GM12878 (cell line): Measurements from ENCODE around the gene RTN4RL1. TPM values are rescaled to one million over a fixed set of nuclear protein-coding genes. Genes with fewer than 3 reads are reported as not detected.

Source experiments
- CEBPB ChIP-seq, 2 experiments: fragments of 150-350 bp in 1 of 2; IDR thresholded peaks; 2 replicates each; pipeline ENCODE4 v1.6.1; 2012 to 2014; ENCODE audit warnings: low read depth in 2 of 2, low read length in 2 of 2, borderline replicate concordance in 1 of 2, inconsistent platforms in 1 of 2
- CREB1 ChIP-seq: IDR thresholded peaks from 2 replicates; pipeline ENCODE4 v1.6.1; 2012; ENCODE audit warnings: low read depth, mild to moderate bottlenecking, inconsistent platforms
- IKZF2 ChIP-seq, 2 experiments: fragments of 450-650 bp; IDR thresholded peaks; 2 replicates each; pipeline ENCODE4 v1.6.1; 2017; ENCODE audit warnings: mild to moderate bottlenecking in 2 of 2, moderate library complexity in 2 of 2
- IRF4 ChIP-seq: IDR thresholded peaks from 2 replicates; pipeline ENCODE4 v1.6.1; 2011; ENCODE audit warnings: low read depth, low read length
- JUNB ChIP-seq: IDR thresholded peaks from 2 replicates; pipeline ENCODE4 v1.6.1; 2016; ENCODE audit warnings: antibody characterized with exemption, mild to moderate bottlenecking
- MYB ChIP-seq: fragments of 150-350 bp; IDR thresholded peaks from 2 replicates; pipeline ENCODE4 v1.6.1; 2014; ENCODE audit warnings: mild to moderate bottlenecking, low read depth, low read length, borderline replicate concordance
- PAX5 ChIP-seq: IDR thresholded peaks from 2 replicates; pipeline ENCODE4 v1.6.1; 2011; ENCODE audit warnings: low read depth, low read length, borderline replicate concordance
- RAD21 ChIP-seq: IDR thresholded peaks from 2 replicates; pipeline ENCODE4 v1.6.1; 2011; ENCODE audit warnings: mild to moderate bottlenecking, low read depth, low read length, moderate library complexity; ENCODE audit not compliant: insufficient read depth
- SUZ12 ChIP-seq: fragments of 200-600 bp; sonication (generic); IDR thresholded peaks from one replicate; pipeline ENCODE4 v1.6.1; 2018; ENCODE audit warnings: antibody characterized with exemption, mild to moderate bottlenecking; ENCODE audit not compliant: unreplicated experiment
- TCF12 ChIP-seq: IDR thresholded peaks from 2 replicates; pipeline ENCODE4 v1.6.1; 2011; ENCODE audit warnings: low read depth, mild to moderate bottlenecking, low read length
- TCF3 ChIP-seq: IDR thresholded peaks from 2 replicates; pipeline ENCODE4 v1.6.1; 2012; ENCODE audit warnings: low read depth, mild to moderate bottlenecking, low read length, borderline replicate concordance; ENCODE audit not compliant: insufficient read depth
- WRNIP1 ChIP-seq: IDR thresholded peaks from 2 replicates; pipeline ENCODE4 v1.6.1; 2011; ENCODE audit warnings: low read depth, low read length, improper control_type of control experiment, borderline replicate concordance
- ZNF24 ChIP-seq: fragments of 450-650 bp; IDR thresholded peaks from 2 replicates; pipeline ENCODE4 v1.6.1; 2017; ENCODE audit warnings: antibody characterized with exemption, mild to moderate bottlenecking
- ZSCAN29 ChIP-seq: fragments of 450-650 bp; IDR thresholded peaks from 2 replicates; pipeline ENCODE4 v1.6.1; 2017; ENCODE audit warnings: mild to moderate bottlenecking, moderate library complexity
- polyA plus RNA-seq, 11 experiments: library from polyadenylated mRNA; depleted of rRNA in 4 of 11; unstranded in 6 of 11; stranded (reverse) in 5 of 11; fragments of >200 nt; fragmentation: Nextera tagmentation in 4 of 11; fragmentation: Illumina TruSeq in 1 of 11; extraction: Ambion mirVana in 4 of 11; extraction: Trizol in 1 of 11; gene quantifications; 1 replicate in 1 of 11; 2 replicates in 10 of 11; pipeline versions ENCODE4 v1.2.1 to v1.2.3, GENCODE V29; 2011 to 2016; ENCODE audit warnings: inconsistent platforms in 2 of 11, missing spikeins in 2 of 11, low read depth in 1 of 11
- total RNA-seq, 4 experiments: library from RNA; depleted of rRNA in 3 of 4; stranded (reverse); fragments of >200 nt in 3 of 4; fragmentation: Illumina TruSeq in 1 of 4; extraction: Trizol in 1 of 4; gene quantifications; 2 replicates each; pipeline versions ENCODE4 v1.2.1 to v1.2.3, GENCODE V29; 2013 to 2021
- TF ChIP-seq, protein P1 (sequence below): fragments of 450-650 bp; formaldehyde crosslinking; IDR thresholded peaks from 2 replicates; pipeline ENCODE4 v1.4.0; 2022; ENCODE audit warnings: mild to moderate bottlenecking, moderate library complexity
- TF ChIP-seq, protein P2 (sequence below): IDR thresholded peaks from 2 replicates; pipeline ENCODE4 v1.6.1; 2012; ENCODE audit warnings: improper control_type of control experiment, low read depth, low read length; ENCODE audit not compliant: insufficient replicate concordance
- TF ChIP-seq, protein P3 (sequence below): fragments of 450-650 bp; IDR thresholded peaks from 2 replicates; pipeline ENCODE4 v1.6.1; 2017; ENCODE audit warnings: antibody characterized with exemption, mild to moderate bottlenecking, moderate library complexity
- TF ChIP-seq, protein P4 (sequence below): IDR thresholded peaks from 2 replicates; pipeline ENCODE4 v1.6.1; 2011; ENCODE audit warnings: low read depth, mild to moderate bottlenecking, low read length, moderate library complexity, borderline replicate concordance; ENCODE audit errors: extremely low read depth

RTN4RL1 gene
- total and polyA plus RNA-seq, 10 of the 15 experiments (the other 5 are each of a cell fraction or from before 2014, with no cell fraction given) = 0.08 to 0.11 (median 0.10) TPM; not detected in 7

DNA sequence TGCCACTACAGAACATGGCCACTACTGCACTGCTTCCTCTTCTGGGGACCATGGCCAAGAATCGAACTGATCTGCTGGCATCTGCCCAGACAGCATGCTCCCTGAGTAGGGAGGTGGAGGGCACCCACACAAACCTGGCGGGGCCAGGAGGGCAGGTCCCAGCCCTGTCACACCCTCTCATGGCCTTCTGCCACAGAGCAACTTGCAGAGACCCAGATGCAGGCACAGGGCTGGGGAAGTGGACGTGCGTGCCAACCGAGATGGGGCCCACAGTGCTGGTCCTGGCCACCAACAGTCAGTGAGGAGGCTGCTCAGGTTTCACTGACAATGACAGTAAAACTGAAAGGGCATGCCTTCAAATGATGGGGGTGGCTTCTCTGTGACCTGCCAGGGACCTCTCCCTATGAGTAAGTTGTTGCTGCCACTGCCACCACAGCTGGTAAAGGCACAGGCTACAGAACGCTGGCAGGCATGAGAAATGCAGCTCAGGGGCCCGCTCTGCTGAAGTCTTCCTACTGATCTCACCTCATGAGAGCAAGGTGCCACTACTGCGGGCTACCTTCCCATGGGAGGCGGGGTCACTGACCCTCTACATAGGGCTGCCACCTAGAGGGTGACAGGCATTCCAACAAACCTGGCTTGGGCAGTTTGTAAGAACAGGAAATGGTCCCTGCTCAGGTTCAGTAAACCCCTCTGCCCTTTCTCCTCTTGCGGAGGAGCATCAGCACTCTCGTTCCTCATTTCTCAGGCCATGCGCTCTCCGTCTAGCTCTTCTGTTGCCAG lies 45.3 kb upstream of the RTN4RL1 start (continued):
- TF ChIP-seq, protein P1, sequence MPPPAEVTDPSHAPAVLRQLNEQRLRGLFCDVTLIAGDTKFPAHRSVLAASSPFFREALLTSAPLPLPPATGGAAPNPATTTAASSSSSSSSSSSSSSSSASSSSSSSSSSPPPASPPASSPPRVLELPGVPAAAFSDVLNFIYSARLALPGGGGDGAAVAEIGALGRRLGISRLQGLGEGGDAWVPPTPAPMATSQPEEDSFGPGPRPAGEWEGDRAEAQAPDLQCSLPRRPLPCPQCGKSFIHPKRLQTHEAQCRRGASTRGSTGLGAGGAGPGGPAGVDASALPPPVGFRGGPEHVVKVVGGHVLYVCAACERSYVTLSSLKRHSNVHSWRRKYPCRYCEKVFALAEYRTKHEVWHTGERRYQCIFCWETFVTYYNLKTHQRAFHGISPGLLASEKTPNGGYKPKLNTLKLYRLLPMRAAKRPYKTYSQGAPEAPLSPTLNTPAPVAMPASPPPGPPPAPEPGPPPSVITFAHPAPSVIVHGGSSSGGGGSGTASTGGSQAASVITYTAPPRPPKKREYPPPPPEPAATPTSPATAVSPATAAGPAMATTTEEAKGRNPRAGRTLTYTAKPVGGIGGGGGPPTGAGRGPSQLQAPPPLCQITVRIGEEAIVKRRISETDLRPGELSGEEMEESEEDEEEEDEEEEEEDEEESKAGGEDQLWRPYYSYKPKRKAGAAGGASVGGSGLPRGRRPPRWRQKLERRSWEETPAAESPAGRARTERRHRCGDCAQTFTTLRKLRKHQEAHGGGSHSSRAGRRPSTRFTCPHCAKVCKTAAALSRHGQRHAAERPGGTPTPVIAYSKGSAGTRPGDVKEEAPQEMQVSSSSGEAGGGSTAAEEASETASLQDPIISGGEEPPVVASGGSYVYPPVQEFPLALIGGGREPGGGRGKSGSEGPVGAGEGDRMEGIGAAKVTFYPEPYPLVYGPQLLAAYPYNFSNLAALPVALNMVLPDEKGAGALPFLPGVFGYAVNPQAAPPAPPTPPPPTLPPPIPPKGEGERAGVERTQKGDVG = no peak
- TF ChIP-seq JUNB (peak; percentile 99), IKZF2 (IDR thresholded peaks at IDR 0.05) (peak; percentile 93 to 96), TCF12 (peak; percentile 95), SUZ12 (no peak), TCF3 (peak; percentile 99), WRNIP1 (no peak), CEBPB (IDR thresholded peaks at IDR 0.05; ENCODE audit: borderline replicate concordance in 1 of 2, low read depth in 2 of 2, low read length in 2 of 2) (no peak), MYB (peak; percentile 96), ZSCAN29 (peak; percentile 75; the same call in 1 of the 2 replicates), IRF4 (peak; percentile 100), ZNF24 (peak; percentile 75; the same call in 1 of the 2 replicates), PAX5 (peak; percentile 99), CREB1 (peak; percentile 72), RAD21 (0 out of 2 replicates have a peak, but pooled peaks have one; percentile 0)
- TF ChIP-seq, protein P2, sequence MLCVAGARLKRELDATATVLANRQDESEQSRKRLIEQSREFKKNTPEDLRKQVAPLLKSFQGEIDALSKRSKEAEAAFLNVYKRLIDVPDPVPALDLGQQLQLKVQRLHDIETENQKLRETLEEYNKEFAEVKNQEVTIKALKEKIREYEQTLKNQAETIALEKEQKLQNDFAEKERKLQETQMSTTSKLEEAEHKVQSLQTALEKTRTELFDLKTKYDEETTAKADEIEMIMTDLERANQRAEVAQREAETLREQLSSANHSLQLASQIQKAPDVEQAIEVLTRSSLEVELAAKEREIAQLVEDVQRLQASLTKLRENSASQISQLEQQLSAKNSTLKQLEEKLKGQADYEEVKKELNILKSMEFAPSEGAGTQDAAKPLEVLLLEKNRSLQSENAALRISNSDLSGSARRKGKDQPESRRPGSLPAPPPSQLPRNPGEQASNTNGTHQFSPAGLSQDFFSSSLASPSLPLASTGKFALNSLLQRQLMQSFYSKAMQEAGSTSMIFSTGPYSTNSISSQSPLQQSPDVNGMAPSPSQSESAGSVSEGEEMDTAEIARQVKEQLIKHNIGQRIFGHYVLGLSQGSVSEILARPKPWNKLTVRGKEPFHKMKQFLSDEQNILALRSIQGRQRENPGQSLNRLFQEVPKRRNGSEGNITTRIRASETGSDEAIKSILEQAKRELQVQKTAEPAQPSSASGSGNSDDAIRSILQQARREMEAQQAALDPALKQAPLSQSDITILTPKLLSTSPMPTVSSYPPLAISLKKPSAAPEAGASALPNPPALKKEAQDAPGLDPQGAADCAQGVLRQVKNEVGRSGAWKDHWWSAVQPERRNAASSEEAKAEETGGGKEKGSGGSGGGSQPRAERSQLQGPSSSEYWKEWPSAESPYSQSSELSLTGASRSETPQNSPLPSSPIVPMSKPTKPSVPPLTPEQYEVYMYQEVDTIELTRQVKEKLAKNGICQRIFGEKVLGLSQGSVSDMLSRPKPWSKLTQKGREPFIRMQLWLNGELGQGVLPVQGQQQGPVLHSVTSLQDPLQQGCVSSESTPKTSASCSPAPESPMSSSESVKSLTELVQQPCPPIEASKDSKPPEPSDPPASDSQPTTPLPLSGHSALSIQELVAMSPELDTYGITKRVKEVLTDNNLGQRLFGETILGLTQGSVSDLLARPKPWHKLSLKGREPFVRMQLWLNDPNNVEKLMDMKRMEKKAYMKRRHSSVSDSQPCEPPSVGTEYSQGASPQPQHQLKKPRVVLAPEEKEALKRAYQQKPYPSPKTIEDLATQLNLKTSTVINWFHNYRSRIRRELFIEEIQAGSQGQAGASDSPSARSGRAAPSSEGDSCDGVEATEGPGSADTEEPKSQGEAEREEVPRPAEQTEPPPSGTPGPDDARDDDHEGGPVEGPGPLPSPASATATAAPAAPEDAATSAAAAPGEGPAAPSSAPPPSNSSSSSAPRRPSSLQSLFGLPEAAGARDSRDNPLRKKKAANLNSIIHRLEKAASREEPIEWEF = no peak
- TF ChIP-seq, protein P3, sequence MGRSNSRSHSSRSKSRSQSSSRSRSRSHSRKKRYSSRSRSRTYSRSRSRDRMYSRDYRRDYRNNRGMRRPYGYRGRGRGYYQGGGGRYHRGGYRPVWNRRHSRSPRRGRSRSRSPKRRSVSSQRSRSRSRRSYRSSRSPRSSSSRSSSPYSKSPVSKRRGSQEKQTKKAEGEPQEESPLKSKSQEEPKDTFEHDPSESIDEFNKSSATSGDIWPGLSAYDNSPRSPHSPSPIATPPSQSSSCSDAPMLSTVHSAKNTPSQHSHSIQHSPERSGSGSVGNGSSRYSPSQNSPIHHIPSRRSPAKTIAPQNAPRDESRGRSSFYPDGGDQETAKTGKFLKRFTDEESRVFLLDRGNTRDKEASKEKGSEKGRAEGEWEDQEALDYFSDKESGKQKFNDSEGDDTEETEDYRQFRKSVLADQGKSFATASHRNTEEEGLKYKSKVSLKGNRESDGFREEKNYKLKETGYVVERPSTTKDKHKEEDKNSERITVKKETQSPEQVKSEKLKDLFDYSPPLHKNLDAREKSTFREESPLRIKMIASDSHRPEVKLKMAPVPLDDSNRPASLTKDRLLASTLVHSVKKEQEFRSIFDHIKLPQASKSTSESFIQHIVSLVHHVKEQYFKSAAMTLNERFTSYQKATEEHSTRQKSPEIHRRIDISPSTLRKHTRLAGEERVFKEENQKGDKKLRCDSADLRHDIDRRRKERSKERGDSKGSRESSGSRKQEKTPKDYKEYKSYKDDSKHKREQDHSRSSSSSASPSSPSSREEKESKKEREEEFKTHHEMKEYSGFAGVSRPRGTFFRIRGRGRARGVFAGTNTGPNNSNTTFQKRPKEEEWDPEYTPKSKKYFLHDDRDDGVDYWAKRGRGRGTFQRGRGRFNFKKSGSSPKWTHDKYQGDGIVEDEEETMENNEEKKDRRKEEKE = no peak
- TF ChIP-seq, protein P4, sequence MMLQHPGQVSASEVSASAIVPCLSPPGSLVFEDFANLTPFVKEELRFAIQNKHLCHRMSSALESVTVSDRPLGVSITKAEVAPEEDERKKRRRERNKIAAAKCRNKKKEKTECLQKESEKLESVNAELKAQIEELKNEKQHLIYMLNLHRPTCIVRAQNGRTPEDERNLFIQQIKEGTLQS = no peak
